ENCODE measurements around the gene ADNP. TPM values are rescaled to one million over a fixed set of nuclear protein-coding genes. Genes with fewer than 3 reads are reported as not detected.

Gene ADNP
- total and polyA plus RNA-seq, 10 of the 15 experiments (the other 5 are each of a cell fraction or from before 2014, with no cell fraction given), result 23.0 to 74.4 (median 34.9) TPM

DNA sequence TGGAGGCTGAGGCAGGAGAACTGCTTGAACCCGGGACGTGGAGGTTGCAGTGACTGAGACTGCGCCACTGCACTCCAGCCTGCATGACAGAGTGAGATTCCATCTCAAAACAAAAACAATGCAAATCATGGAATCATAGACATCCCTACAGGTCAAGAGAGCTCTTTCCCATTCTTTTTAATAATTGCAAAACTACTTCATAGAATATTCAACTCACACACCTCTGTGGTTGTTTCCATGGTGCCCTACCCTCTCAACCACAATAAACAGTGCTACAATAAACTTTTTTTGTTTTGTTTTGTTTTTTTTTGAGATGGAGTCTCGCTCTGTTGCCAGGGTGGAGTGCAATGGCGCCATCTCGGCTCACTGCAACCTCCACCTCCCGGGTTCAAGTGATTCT, 11.8 kb upstream of the ADNP start:
- no peak overlapping the region for H3K4me2 ChIP-seq (ENCODE audit: control insufficient read depth, insufficient read depth)
- no peaks in the 10 kb centered on the region for H3K79me2 ChIP-seq (ENCODE audit: control insufficient read depth, insufficient read depth, low read length)
- no peaks in the 10 kb centered on the region for H3K27me3 ChIP-seq (replicated peaks in 1 of 2; ENCODE audit: control insufficient read depth in 2 of 2, insufficient read depth in 2 of 2, low read length in 1 of 2)
- no peak overlapping the region for H3K9ac ChIP-seq (ENCODE audit: control insufficient read depth, insufficient read depth, low read length)
- intact Hi-C loops (cut with micrococcal nuclease; ENCODE audit: unreplicated experiment) (no loop called here), in situ Hi-C loops (cut with MboI) (no loop called here)
- TF ChIP-seq JUNB (IDR thresholded peaks at IDR 0.05) (no peak), RUNX3 (IDR thresholded peaks at IDR 0.05; ENCODE audit: low read length) (no peak), HDAC6 (IDR thresholded peaks at IDR 0.05; ENCODE audit: unreplicated experiment) (no peak), RAD51 (IDR thresholded peaks at IDR 0.05) (no peak), HDGF (IDR thresholded peaks at IDR 0.05) (no peak), RAD21 (IDR thresholded peaks at IDR 0.05; ENCODE audit: insufficient read depth, low read depth, low read length) (no peak)
- no peaks in the 10 kb centered on the region for H3K9me3 ChIP-seq (replicated peaks; ENCODE audit: control insufficient read depth, insufficient read depth, low read length)
- no peak overlapping the region for H2AFZ ChIP-seq (ENCODE audit: control insufficient read depth, low read depth, low read length)
- no peak overlapping the region for H3K4me3 ChIP-seq
- DNase-seq (ENCODE audit: low read depth, low spot score), result no peak
- H3K36me3 ChIP-seq (ENCODE audit: control insufficient read depth in 2 of 2, insufficient read depth in 2 of 2, low read length in 1 of 2), result peaks cover 14 to 40% of the 10 kb centered on the region in 2 experiments
- BruUV-seq (replicated peaks), result no TSS peak
- no peak for FAIRE-seq
- H4K20me1 ChIP-seq (ENCODE audit: control insufficient read depth, insufficient read depth), result no peaks in the 10 kb centered on the region
- POLR2A ChIA-PET, result no interaction called here
- SMC1A ChIA-PET (ENCODE audit: uncharacterized antibody, unreplicated experiment), result no interaction called here
- H3K4me1 ChIP-seq (ENCODE audit: control insufficient read depth, insufficient read depth, low read length), result no peaks in the 10 kb centered on the region
- WGBS (ENCODE audit: insufficient coverage, insufficient replicate concordance, low lambda C conversion rate, missing lambda C conversion rate), result 95% methylated on average over 7 of the region's 7 CpGs
- ATAC-seq, result no peak
- RAD21 ChIA-PET (ENCODE audit: unreplicated experiment), result no interaction called here
- no peak overlapping the region for H3K27ac ChIP-seq (ENCODE audit: control insufficient read depth, insufficient read depth)
- CTCF ChIA-PET, result no interaction called here

DNA sequence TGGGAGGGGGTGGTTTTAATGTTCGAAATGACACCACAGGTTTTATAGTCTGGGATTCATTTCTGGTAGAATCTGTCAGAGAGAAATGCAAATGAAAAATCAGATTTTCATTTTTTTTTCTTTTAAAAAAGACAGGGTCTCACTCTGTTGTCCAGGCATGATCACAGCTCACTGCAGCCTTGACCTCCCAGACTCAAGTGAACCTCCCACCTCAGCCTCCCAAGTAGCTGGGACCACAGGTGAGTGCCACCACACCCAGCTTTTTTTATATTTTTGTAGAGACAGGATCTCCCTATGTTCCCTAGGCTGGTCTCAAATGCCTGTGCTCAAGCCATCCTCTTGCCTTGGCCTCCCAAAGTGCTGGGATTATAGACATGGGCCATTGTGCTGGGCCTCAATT, 2.4 kb upstream of the ADNP start:
- RAD21 ChIA-PET (ENCODE audit: unreplicated experiment), result interaction anchor here (1.6 kb wide), 1 partner anchor 139 kb away, joined by 7 read pairs; no protein-coding TSS in a partner anchor
- POLR2A ChIA-PET, result interaction anchor here (1.2 kb wide), 2 partner anchors 36 to 139 kb away, joined by 3 to 4 read pairs; partner anchors contain the start of gene BCAS4
- Histone ChIP-seq H3K27me3 (replicated peaks in 1 of 2; ENCODE audit: control insufficient read depth in 2 of 2, insufficient read depth in 2 of 2, low read length in 1 of 2) (no peaks in the 10 kb centered on the region), H3K27ac (ENCODE audit: control insufficient read depth, insufficient read depth) (no peak overlapping the region), H3K4me1 (ENCODE audit: control insufficient read depth, insufficient read depth, low read length) (peaks cover 5% of the 10 kb centered on the region; the same call in 1 of the 2 replicates), H3K4me2 (ENCODE audit: control insufficient read depth, insufficient read depth) (no peak overlapping the region), H3K79me2 (ENCODE audit: control insufficient read depth, insufficient read depth, low read length) (peaks cover 20% of the 10 kb centered on the region), H2AFZ (ENCODE audit: control insufficient read depth, low read depth, low read length) (no peak overlapping the region), H4K20me1 (ENCODE audit: control insufficient read depth, insufficient read depth) (no peaks in the 10 kb centered on the region), H3K9me3 (replicated peaks; ENCODE audit: control insufficient read depth, insufficient read depth, low read length) (no peaks in the 10 kb centered on the region), H3K36me3 (ENCODE audit: control insufficient read depth in 2 of 2, insufficient read depth in 2 of 2, low read length in 1 of 2) (peaks cover 0 to 29% of the 10 kb centered on the region in 2 experiments; a peak in 1 of 4 replicates), H3K9ac (ENCODE audit: control insufficient read depth, insufficient read depth, low read length) (no peak overlapping the region), H3K4me3 (no peak overlapping the region)
- BruUV-seq (replicated peaks), result no TSS peak
- 100% methylated on average over 1 of the region's 1 CpG for WGBS (ENCODE audit: insufficient coverage, insufficient replicate concordance, low lambda C conversion rate, missing lambda C conversion rate)
- in situ Hi-C loops (cut with MboI) (no loop called here), intact Hi-C loops (cut with micrococcal nuclease; ENCODE audit: unreplicated experiment) (no loop called here)
- SMC1A ChIA-PET (ENCODE audit: uncharacterized antibody, unreplicated experiment), result interaction anchor here (8.2 kb wide), 1 partner anchor 140 kb away, joined by 90 read pairs; the partner anchor contains the start of gene BCAS4
- CTCF ChIA-PET, result interaction anchor here (0.7 to 13.0 kb wide), 6 partner anchors 10 to 139 kb away, joined by 3 to 336 read pairs (median 5); partner anchors contain the start of genes BCAS4, DPM1 and MOCS3
- no peak for FAIRE-seq
- ATAC-seq, result no peak
- no peak for DNase-seq (ENCODE audit: low read depth, low spot score)
- TF ChIP-seq ASH2L (IDR thresholded peaks at IDR 0.05; ENCODE audit: borderline replicate concordance, low read depth) (no peak), DPF2 (IDR thresholded peaks at IDR 0.05) (no peak), MEF2A (IDR thresholded peaks at IDR 0.05; ENCODE audit: insufficient read depth, low read depth, low read length) (no peak), MEF2B (IDR thresholded peaks at IDR 0.05; ENCODE audit: partially characterized antibody, poor library complexity, severe bottlenecking) (no peak), CHD2 (IDR thresholded peaks at IDR 0.05; ENCODE audit: borderline replicate concordance, low read depth, low read length) (no peak), NBN (IDR thresholded peaks at IDR 0.05) (no peak)
- TF ChIP-seq, protein P1, sequence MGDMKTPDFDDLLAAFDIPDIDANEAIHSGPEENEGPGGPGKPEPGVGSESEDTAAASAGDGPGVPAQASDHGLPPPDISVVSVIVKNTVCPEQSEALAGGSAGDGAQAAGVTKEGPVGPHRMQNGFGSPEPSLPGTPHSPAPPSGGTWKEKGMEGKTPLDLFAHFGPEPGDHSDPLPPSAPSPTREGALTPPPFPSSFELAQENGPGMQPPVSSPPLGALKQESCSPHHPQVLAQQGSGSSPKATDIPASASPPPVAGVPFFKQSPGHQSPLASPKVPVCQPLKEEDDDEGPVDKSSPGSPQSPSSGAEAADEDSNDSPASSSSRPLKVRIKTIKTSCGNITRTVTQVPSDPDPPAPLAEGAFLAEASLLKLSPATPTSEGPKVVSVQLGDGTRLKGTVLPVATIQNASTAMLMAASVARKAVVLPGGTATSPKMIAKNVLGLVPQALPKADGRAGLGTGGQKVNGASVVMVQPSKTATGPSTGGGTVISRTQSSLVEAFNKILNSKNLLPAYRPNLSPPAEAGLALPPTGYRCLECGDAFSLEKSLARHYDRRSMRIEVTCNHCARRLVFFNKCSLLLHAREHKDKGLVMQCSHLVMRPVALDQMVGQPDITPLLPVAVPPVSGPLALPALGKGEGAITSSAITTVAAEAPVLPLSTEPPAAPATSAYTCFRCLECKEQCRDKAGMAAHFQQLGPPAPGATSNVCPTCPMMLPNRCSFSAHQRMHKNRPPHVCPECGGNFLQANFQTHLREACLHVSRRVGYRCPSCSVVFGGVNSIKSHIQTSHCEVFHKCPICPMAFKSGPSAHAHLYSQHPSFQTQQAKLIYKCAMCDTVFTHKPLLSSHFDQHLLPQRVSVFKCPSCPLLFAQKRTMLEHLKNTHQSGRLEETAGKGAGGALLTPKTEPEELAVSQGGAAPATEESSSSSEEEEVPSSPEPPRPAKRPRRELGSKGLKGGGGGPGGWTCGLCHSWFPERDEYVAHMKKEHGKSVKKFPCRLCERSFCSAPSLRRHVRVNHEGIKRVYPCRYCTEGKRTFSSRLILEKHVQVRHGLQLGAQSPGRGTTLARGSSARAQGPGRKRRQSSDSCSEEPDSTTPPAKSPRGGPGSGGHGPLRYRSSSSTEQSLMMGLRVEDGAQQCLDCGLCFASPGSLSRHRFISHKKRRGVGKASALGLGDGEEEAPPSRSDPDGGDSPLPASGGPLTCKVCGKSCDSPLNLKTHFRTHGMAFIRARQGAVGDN (IDR thresholded peaks at IDR 0.05), result no peak
- TF ChIP-seq, protein P2, sequence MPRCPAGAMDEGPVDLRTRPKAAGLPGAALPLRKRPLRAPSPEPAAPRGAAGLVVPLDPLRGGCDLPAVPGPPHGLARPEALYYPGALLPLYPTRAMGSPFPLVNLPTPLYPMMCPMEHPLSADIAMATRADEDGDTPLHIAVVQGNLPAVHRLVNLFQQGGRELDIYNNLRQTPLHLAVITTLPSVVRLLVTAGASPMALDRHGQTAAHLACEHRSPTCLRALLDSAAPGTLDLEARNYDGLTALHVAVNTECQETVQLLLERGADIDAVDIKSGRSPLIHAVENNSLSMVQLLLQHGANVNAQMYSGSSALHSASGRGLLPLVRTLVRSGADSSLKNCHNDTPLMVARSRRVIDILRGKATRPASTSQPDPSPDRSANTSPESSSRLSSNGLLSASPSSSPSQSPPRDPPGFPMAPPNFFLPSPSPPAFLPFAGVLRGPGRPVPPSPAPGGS (IDR thresholded peaks at IDR 0.05; ENCODE audit: borderline replicate concordance, insufficient read depth, low read depth, low read length, poor library complexity, severe bottlenecking), result no peak

Measured in GM12878 (cell line).